GM13977 (cell line): ENCODE results near the gene BRD3.
A peak's percentile ranks its signal among the peaks of the same experiment; 100 is the strongest.
"Not testable (repeated sequence)": the region's sequence is repeated elsewhere in the genome, so short reads cannot be mapped to it uniquely, and the experiment has no call there.

Experiments used
- DNase-seq: peaks from one replicate; pipeline ENCODE4 v3.0.0; 2012; ENCODE audit warnings: low spot score
- in situ Hi-C: fragments of 300-500 bp; cut with MboI; formaldehyde crosslinking; loops from one replicate; pipeline ENCODE4 v1.12.0; 2022; ENCODE audit warnings: low sequenced_read_pairs, low pct_unique_long_range_greater_than_20kb, mixed read lengths, inconsistent platforms; ENCODE audit not compliant: unreplicated experiment
- TF ChIP-seq, protein P1 (sequence below): IDR thresholded peaks from 2 replicates; pipeline ENCODE4 v1.5.1; 2012; ENCODE audit warnings: mild to moderate bottlenecking, control low read depth; ENCODE audit not compliant: insufficient read depth; ENCODE audit errors: extremely low read depth, missing control alignments

Gene BRD3

GRCh38 chr9:134067904-134068743 lies at the start of gene BRD3:
BRD3 (minus strand) TSS chr9:134068026; CDS start chr9:134053477, 14,549 bp downstream.
- peak; percentile 98 for DNase-seq
- in situ Hi-C loops: no loop called here
- TF ChIP-seq, protein P1, sequence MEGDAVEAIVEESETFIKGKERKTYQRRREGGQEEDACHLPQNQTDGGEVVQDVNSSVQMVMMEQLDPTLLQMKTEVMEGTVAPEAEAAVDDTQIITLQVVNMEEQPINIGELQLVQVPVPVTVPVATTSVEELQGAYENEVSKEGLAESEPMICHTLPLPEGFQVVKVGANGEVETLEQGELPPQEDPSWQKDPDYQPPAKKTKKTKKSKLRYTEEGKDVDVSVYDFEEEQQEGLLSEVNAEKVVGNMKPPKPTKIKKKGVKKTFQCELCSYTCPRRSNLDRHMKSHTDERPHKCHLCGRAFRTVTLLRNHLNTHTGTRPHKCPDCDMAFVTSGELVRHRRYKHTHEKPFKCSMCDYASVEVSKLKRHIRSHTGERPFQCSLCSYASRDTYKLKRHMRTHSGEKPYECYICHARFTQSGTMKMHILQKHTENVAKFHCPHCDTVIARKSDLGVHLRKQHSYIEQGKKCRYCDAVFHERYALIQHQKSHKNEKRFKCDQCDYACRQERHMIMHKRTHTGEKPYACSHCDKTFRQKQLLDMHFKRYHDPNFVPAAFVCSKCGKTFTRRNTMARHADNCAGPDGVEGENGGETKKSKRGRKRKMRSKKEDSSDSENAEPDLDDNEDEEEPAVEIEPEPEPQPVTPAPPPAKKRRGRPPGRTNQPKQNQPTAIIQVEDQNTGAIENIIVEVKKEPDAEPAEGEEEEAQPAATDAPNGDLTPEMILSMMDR: peak; percentile 21

GRCh38 chr9:134112561-134112960 lies 44.7 kb upstream of the BRD3 start:
- no peak for DNase-seq
- TF ChIP-seq, protein P1: no peak
- in situ Hi-C loops: no loop called here

DNA sequence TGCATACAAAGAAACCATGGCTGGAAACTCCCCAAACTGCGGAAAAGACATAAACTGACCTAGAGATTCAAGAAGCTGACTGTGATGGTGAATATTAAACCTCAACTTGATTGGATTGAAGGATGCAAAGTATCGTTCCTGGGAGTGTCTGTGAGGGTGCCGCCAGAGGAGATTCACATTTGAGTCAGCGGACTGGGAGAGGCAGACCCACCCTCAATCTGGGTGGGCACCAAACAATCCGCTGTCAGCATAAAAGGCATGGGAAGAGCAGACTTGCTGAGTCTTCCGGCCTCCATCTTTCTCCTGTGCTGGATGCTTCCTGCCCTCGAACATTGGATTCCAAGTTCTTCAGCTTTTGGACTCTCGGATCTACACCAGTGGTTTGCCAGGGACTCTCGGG lies 43.2 kb upstream of the BRD3 start:
- DNase-seq: no peak
- in situ Hi-C loops: no loop called here
- TF ChIP-seq, protein P1: no peak

- in situ Hi-C loops: no loop called here
Observed at GRCh38 chr9:134103391-134103998, 35.7 kb upstream of the BRD3 start.

DNA sequence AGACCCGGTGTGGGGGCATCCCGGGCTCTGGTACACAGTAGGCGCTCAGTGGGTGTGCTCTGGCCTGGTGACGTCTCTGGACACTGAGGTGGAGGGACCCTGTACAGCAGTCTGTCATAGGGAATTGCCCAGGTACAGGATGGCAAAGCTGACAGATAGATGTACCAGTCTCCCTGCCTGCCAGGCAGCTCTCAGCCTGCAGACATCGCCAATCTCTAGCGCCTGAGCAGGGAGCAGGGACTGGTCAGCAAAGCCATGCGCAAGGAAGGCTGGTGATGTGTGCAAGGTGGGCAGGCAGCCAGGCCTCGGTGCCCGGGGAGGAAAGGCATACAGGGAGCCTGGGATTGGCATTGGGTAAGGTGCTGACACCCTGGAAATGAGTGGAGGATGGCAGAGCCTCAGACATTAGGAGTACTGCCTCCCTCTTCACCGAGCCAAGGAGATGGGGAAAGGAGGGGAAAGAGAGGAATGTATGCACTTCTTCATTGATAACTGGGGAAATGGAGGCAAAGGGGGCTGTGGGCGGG lies 33.9 kb upstream of the BRD3 start:
- no peak for DNase-seq
- TF ChIP-seq, protein P1: no peak
- in situ Hi-C loops: no loop called here

More at GRCh38 chr9:134103391-134103998, 35.7 kb upstream of the BRD3 start:
- no peak for DNase-seq
- TF ChIP-seq, protein P1: no peak

DNA sequence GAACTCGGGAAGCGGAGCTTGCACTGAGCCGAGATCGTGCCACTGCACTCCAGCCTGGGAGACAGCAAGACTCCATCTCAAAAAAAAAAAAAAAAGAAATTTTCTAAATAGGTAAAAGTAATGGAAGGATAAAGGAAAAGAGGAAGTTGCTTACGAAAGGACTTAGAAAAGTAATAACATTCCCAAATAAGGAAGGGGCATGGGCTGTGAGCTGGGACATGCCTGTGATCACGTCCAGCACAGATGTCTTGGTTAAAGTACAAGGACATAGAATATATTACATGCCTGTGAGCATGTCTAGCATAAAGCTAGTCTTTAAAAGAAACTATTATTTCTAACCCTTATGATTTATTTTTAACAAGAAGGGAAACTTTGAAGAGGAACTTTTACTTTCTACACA lies 33.3 kb upstream of the BRD3 start:
- in situ Hi-C loops, DNase-seq: not testable (repeated sequence)

- no peak for DNase-seq
- TF ChIP-seq, protein P1: no peak
- in situ Hi-C loops: no loop called here
Observed at GRCh38 chr9:134100040-134100439, 32.2 kb upstream of the BRD3 start.
